GM19455 (cell line): Measurements from ENCODE around the gene ATP6V0C.

ENCODE experiments used
- ATAC-seq: cut with Tn5 transposase; IDR thresholded peaks from one replicate; pipeline ENCODE4 v1.9.1; 2021; ENCODE audit not compliant: unreplicated experiment

Gene ATP6V0C

GRCh38 chr16:2508722-2509400, 4.9 kb upstream of the ATP6V0C start:
- no peak for ATAC-seq

GRCh38 chr16:2511128-2511800, 2.5 kb upstream of the ATP6V0C start:
- no peak for ATAC-seq

- no peak for ATAC-seq
Measured at GRCh38 chr16:2511996-2512734, 1.6 kb upstream of the ATP6V0C start.

- ATAC-seq, result no peak
Measured at GRCh38 chr16:2512735-2513404, 882 bp upstream of the ATP6V0C start.

- ATAC-seq, result no peak
Measured at GRCh38 chr16:2514333-2515179, 804 bp downstream of the ATP6V0C start.

- ATAC-seq, result no peak
Measured at GRCh38 chr16:2515180-2515851, 1.6 kb downstream of the ATP6V0C start.

- ATAC-seq, result no peak
Measured at GRCh38 chr16:2516391-2517240, 2.9 kb downstream of the ATP6V0C start.

GRCh38 chr16:2517954-2518605, 4.3 kb downstream of the ATP6V0C start:
- no peak for ATAC-seq

- ATAC-seq, result no peak
Measured at GRCh38 chr16:2518823-2519710, 5.3 kb downstream of the ATP6V0C start.

- no peak for ATAC-seq
Measured at GRCh38 chr16:2519711-2520080, 5.9 kb downstream of the ATP6V0C start.

GRCh38 chr16:2520097-2520783, 6.5 kb downstream of the ATP6V0C start, which contains the start of gene AMDHD2:
Gene AMDHD2 (plus strand): TSS chr16:2520371. CDS start chr16:2520459, 88 bp downstream.
- no peak for ATAC-seq

- no peak for ATAC-seq
Measured at GRCh38 chr16:2520784-2521531, 7.2 kb downstream of the ATP6V0C start.

- ATAC-seq, result no peak
Measured at GRCh38 chr16:2523801-2524231, 10.1 kb downstream of the ATP6V0C start.

GRCh38 chr16:2524339-2524938, 10.7 kb downstream of the ATP6V0C start:
- no peak for ATAC-seq

GRCh38 chr16:2526135-2526534, 12.4 kb downstream of the ATP6V0C start:
- ATAC-seq, result no peak
